ENCODE results near the gene MACROD2.

GRCh38 chr20:15674253-15675060, 1679.1 kb downstream of the MACROD2 start:
- TF ChIP-seq, protein P1, sequence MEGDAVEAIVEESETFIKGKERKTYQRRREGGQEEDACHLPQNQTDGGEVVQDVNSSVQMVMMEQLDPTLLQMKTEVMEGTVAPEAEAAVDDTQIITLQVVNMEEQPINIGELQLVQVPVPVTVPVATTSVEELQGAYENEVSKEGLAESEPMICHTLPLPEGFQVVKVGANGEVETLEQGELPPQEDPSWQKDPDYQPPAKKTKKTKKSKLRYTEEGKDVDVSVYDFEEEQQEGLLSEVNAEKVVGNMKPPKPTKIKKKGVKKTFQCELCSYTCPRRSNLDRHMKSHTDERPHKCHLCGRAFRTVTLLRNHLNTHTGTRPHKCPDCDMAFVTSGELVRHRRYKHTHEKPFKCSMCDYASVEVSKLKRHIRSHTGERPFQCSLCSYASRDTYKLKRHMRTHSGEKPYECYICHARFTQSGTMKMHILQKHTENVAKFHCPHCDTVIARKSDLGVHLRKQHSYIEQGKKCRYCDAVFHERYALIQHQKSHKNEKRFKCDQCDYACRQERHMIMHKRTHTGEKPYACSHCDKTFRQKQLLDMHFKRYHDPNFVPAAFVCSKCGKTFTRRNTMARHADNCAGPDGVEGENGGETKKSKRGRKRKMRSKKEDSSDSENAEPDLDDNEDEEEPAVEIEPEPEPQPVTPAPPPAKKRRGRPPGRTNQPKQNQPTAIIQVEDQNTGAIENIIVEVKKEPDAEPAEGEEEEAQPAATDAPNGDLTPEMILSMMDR (optimal IDR thresholded peaks at IDR 0.05 in 1 of 3, IDR thresholded peaks at IDR 0.05 in 1 of 3, conservative IDR thresholded peaks at IDR 0.05 in 1 of 3; ENCODE audit: extremely low read depth in 1 of 3, insufficient read depth in 2 of 3, low read length in 3 of 3), result no peak
- no peak for TF ChIP-seq EZH2 (IDR thresholded peaks at IDR 0.05; ENCODE audit: low read length)
